ENCODE measurements around the gene S100A12.

- TF ChIP-seq POLR2A (IDR thresholded peaks at IDR 0.05; ENCODE audit: low read depth, low read length) (no peak), MAX (IDR thresholded peaks at IDR 0.05; ENCODE audit: insufficient read depth, insufficient read length) (no peak), CTCF (IDR thresholded peaks at IDR 0.05; ENCODE audit: extremely low read depth in 1 of 2, insufficient read depth in 1 of 2, low read depth in 1 of 2, low read length in 2 of 2) (no peak), POLR2AphosphoS5 (IDR thresholded peaks at IDR 0.05; ENCODE audit: insufficient read depth, low read depth, low read length) (no peak), FOS (IDR thresholded peaks at IDR 0.05; ENCODE audit: borderline replicate concordance, insufficient read depth, low read length) (no peak), MYC (IDR thresholded peaks at IDR 0.05; ENCODE audit: low read depth, low read length) (no peak)
Observed at GRCh38 chr1:153392258-153392657, 16.8 kb upstream of the S100A12 start.
